22Rv1 (cell line): ENCODE results near the gene L3MBTL4.

Experiments
- ZFX ChIP-seq: fragments of 450-650 bp; IDR thresholded peaks from 2 replicates; pipeline ENCODE4 v1.6.1; 2017; ENCODE audit warnings: antibody characterized with exemption, borderline replicate concordance
- TF ChIP-seq, protein P1 (sequence below): fragments of 450-650 bp; IDR thresholded peaks from 2 replicates; pipeline ENCODE4 v1.5.1; 2017; ENCODE audit warnings: mild to moderate bottlenecking

DNA sequence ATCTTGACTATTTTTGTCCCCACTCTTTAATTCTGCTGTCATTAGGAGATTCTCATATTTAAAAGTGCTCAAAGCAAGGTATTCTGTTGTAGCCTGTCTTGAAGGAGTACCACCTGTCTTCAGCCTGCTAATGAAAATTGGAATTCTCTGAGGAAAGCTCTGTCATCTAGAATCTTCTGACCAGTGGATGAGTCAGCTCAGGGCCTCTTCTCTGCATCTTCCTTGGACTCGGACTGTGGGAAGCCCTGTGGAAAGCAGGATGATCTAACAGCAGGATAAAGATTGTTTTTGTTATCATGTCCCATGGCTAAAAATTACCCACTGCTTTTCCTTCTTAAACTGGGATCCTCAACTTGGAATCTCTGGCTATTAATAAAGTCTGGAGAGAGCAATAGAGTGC is 500.7 kb downstream of the L3MBTL4 start:
- TF ChIP-seq, protein P1, sequence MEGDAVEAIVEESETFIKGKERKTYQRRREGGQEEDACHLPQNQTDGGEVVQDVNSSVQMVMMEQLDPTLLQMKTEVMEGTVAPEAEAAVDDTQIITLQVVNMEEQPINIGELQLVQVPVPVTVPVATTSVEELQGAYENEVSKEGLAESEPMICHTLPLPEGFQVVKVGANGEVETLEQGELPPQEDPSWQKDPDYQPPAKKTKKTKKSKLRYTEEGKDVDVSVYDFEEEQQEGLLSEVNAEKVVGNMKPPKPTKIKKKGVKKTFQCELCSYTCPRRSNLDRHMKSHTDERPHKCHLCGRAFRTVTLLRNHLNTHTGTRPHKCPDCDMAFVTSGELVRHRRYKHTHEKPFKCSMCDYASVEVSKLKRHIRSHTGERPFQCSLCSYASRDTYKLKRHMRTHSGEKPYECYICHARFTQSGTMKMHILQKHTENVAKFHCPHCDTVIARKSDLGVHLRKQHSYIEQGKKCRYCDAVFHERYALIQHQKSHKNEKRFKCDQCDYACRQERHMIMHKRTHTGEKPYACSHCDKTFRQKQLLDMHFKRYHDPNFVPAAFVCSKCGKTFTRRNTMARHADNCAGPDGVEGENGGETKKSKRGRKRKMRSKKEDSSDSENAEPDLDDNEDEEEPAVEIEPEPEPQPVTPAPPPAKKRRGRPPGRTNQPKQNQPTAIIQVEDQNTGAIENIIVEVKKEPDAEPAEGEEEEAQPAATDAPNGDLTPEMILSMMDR = no peak
- no peak for TF ChIP-seq ZFX
